Esophagus (tissue), 2 donors: Measurements from ENCODE around the gene CDK3. TPM values are rescaled to one million over a fixed set of nuclear protein-coding genes. Genes with fewer than 3 reads are reported as not detected.

Experiments used
- H3K27ac ChIP-seq, 2 donors: one replicate each; pipeline ENCODE4 v1.5.1; 2013; ENCODE audit warnings: low read depth in 2 of 2, mild to moderate bottlenecking in 2 of 2, inconsistent platforms in 1 of 2, low read length in 1 of 2, moderate library complexity in 1 of 2
- H3K27me3 ChIP-seq, 2 donors: one replicate each; pipeline ENCODE4 v1.6.1; 2013; ENCODE audit warnings: low read length in 2 of 2, control low read depth in 1 of 2, mild to moderate bottlenecking in 1 of 2; ENCODE audit not compliant: insufficient read depth in 2 of 2, control insufficient read depth in 1 of 2
- H3K36me3 ChIP-seq, 2 donors: one replicate each; pipeline ENCODE4 v1.6.1; 2013; ENCODE audit warnings: low read length in 1 of 2; ENCODE audit not compliant: control insufficient read depth in 2 of 2, insufficient read depth in 2 of 2
- H3K4me1 ChIP-seq, 2 donors: one replicate each; pipeline ENCODE4 v1.6.1; 2013; ENCODE audit warnings: low read length in 1 of 2; ENCODE audit not compliant: control insufficient read depth in 2 of 2, insufficient read depth in 2 of 2
- H3K4me3 ChIP-seq, 2 donors: one replicate each; pipeline ENCODE4 v1.5.1; 2013; ENCODE audit warnings: low read length in 2 of 2, mild to moderate bottlenecking in 2 of 2, low read depth in 1 of 2, moderate library complexity in 1 of 2
- H3K9me3 ChIP-seq, 2 donors: one replicate each; pipeline ENCODE4 v1.6.1; 2013; ENCODE audit warnings: mild to moderate bottlenecking in 2 of 2, low read depth in 1 of 2, low read length in 1 of 2, moderate library complexity in 1 of 2; ENCODE audit not compliant: control insufficient read depth in 2 of 2, insufficient read depth in 1 of 2
- WGBS, 2 donors: extraction: QIAGEN DNeasy Blood & Tissue Kit; methylation state at CpG; one replicate each; pipeline ENCODE4 v1.1.7; 2013; 5-methylcytosine and 5-hydroxymethylcytosine counted together
- polyA plus RNA-seq, 2 donors: library from polyadenylated mRNA; stranded (reverse); fragments of 200-250 nt; gene quantifications; one replicate each; pipeline ENCODE4 v1.2.3, GENCODE V29; 2013
- donor health status: healthy with polysubstance abuse.
- donor health status: Bipolar disorder and iron deficiency.

CDK3 gene
- polyA plus RNA-seq, 2 donors, result 6.5 to 16.2 TPM

DNA sequence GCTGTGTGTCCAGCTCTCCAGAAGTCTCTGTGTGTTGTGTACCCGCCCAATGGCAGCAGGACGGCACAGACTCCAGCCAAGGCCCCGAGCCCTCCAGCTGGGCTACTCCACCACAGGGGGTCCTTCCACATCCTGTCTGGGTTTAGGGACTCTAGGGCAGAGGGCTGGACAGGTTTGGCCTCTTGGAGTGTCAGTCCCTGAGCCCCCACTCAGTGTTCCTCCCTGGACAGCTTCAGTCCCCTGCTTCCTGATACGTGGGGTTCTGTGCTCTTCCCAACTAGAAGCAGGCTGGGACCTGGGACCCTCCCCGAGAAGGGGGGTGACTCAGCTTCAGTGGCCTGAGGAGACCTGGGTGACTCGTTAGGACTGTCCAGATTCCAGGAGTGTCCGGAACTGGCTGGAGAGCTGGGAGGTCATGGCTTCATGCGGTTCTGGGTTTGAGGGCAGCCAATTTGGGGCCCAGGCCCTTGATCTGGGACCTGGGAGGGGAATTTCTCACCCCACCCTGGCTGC lies 4.2 kb downstream of the CDK3 start:
- peaks cover 0 to 49% of the 10 kb centered on the region in 2 donors for H3K36me3 ChIP-seq
- H3K9me3 ChIP-seq, result no peaks in the 10 kb centered on the region
- no peaks in the 10 kb centered on the region for H3K4me1 ChIP-seq
- peak overlapping the region in 1 of 2 donors; percentile 29 for H3K27ac ChIP-seq
- no peaks in the 10 kb centered on the region for H3K27me3 ChIP-seq
- no peak overlapping the region for H3K4me3 ChIP-seq
- WGBS, 2 donors, result 71 to 82% methylated on average over 8 of the region's 8 CpGs

DNA sequence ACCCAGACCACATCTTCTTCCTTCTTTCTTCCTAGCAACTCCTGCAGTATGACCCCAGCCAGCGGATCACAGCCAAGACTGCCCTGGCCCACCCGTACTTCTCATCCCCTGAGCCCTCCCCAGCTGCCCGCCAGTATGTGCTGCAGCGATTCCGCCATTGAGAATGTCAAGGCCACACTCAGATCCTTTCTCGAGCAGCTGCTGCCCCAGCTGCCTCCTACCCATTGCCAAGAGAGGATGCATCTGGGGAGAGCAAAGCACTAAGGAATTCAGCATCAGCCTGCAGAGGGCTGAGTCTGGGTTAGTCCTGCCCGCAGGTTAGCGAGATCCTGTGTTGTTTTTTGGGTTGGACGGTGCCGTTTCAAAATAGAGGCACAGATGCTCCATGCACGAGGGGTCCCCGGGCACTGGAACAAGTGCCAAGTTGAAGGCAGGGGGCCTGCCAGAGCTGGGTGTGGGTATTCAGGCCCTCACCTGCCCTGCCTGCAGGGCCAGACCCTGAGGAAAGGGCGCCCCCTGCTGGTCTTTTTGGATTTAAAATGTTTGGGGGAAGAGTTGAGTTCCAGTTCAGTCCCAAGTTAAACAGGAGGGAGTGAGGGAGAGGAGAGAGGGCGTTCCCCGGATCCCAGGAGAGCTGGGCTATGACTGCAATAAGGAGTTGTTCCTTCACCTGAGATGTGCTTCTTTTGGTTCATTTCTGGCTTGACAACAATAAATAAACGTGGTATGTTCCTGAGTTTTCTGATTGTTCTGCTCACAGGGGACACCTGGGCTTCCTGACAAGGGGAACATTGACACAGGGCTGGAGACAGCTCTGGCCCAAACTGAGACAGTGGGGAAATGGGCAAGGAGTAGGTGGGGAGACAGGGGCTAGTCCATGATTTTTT lies 4.9 kb downstream of the CDK3 start:
- Histone ChIP-seq H3K27ac (peak overlapping the region in 1 of 2 donors; percentile 35), H3K4me1 (no peaks in the 10 kb centered on the region), H3K9me3 (no peaks in the 10 kb centered on the region), H3K27me3 (no peaks in the 10 kb centered on the region), H3K4me3 (no peak overlapping the region), H3K36me3 (peaks cover 3 to 55% of the 10 kb centered on the region in 2 donors)
- WGBS, 2 donors, result 44 to 48% methylated on average over 16 of the region's 16 CpGs

DNA sequence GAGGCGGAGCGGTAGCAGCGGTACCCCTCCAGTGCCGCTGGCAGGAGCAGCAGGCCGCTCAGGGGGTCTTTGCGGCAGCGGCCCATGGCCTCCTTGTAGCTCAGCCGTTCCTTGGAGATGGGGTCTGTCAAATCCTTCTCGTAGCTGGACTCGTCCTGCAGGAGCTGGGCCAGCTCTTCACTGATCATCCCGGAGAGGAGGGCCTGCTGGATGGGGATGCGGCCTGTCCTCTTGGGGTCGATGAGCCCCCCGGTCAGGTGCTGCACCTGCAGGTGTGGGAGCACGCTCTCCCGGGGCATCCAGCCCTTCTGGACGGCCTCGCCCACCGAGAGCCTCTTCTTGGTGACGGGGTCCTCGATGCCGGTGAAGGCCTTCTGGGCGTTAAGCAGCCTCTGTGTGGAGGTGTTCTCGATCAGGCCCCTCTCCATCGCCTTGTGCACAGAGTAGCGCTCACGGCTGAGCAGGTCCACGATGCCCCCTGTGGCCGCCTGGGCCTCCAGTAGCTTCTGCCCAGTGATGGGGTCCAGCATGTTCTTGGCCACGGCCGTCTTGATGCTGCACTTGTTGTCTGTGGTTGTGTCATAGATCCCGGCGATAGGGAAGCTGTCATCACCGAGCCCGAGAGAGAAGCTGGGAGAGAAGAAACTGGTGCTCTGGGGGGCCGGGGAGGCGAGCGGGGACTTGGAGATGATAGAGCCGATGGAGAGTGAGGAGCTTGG lies 6.6 kb downstream of the CDK3 start:
- no peaks in the 10 kb centered on the region for H3K27me3 ChIP-seq
- no peaks in the 10 kb centered on the region for H3K4me1 ChIP-seq
- H3K36me3 ChIP-seq, result peaks cover 4 to 57% of the 10 kb centered on the region in 2 donors
- 89 to 91% methylated on average over 39 of the region's 39 CpGs for WGBS, 2 donors
- H3K9me3 ChIP-seq, result no peaks in the 10 kb centered on the region
- H3K4me3 ChIP-seq, result no peak overlapping the region
- H3K27ac ChIP-seq, result no peak overlapping the region

DNA sequence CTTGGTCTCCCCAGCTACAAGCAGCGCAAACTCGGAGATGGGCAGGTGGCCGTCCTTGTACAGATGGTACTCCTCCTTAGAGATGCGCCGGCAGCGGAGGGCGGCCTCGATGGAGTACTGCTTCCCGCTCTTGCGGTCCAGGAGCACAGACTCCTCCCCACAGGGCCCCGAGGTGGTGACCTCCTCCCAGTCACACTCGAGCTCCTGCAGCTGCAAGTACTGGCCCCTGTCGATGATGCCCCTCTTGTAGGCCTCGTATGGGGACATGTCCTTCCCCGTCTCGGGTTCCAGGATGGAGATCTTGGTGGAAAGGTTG lies 7.2 kb downstream of the CDK3 start:
- Histone ChIP-seq H3K9me3 (no peaks in the 10 kb centered on the region), H3K27ac (no peak overlapping the region), H3K4me1 (no peaks in the 10 kb centered on the region), H3K27me3 (no peaks in the 10 kb centered on the region), H3K4me3 (no peak overlapping the region), H3K36me3 (peaks cover 4 to 56% of the 10 kb centered on the region in 2 donors)
- WGBS, 2 donors, result 82 to 84% methylated on average over 16 of the region's 16 CpGs

DNA sequence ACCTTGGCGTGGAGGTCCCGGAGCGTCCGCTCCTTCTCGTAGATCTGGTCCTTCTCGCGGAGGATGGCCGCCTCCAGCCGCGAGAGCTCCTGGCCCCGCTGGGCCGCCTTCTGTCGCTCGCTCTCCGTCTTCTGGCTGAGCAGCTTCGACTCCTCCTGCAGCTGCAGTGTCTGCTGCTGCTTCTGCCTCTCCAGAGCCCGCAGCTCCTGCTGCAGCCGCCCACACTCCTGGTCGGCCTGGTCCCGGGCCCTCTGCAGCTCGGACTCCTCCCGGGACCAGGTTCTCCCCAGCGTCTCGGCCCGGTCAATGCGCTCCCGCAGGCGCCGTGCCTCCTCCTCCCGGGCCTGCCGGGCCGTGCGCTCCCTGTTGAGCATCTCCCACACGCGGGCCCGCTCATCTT lies 7.6 kb downstream of the CDK3 start:
- 92 to 93% methylated on average over 32 to 36 of the region's 36 CpGs for WGBS, 2 donors
- Histone ChIP-seq H3K36me3 (peaks cover 4 to 57% of the 10 kb centered on the region in 2 donors), H3K27me3 (no peaks in the 10 kb centered on the region)

DNA sequence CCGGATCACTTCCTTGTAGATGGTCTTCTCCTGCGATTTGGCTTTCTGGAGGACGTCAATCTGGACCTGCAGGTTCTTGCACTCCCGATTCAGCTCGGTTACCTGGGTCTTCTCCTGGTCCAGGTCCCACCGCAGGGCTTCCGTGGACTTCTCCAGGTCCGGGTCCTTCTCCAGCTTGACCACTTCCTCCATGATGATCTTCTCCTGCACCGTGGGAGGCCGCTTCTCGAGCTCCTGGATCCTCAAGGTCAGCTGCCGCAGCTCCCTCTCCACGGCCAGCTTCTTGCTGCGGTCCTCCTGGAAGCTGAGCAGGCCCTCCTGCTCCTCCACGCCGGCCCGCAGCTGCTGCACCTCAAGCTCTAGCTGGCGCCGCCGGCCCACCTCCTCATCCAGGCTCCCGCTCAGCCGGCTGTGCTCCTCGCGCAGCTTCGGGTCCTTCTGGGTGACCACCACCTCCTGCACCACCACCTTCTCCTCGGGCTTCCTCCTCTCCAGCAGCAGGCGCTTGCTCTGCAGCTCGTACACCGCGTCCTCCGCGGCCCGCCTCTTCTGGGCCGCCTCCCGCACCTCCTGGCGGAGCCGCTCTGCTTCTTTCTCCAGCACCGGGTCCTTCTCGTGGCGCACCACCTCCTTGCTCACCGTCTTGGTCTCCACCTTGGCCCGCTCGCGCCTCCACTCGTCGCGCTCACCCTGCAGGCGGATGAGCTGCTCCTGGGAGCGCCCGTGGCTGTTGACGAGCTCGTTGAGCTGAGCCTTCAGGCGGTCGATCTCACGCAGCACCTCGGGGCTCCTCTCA lies 8.2 kb downstream of the CDK3 start:
- H3K9me3 ChIP-seq, result no peaks in the 10 kb centered on the region
- H3K27ac ChIP-seq, result no peak overlapping the region
- peaks cover 5 to 63% of the 10 kb centered on the region in 2 donors for H3K36me3 ChIP-seq
- 92 to 96% methylated on average over 56 of the region's 56 CpGs for WGBS, 2 donors
- no peaks in the 10 kb centered on the region for H3K27me3 ChIP-seq
- no peaks in the 10 kb centered on the region for H3K4me1 ChIP-seq
- H3K4me3 ChIP-seq, result no peak overlapping the region

More for the DNA sequence above, 7.6 kb downstream of the CDK3 start:
- Histone ChIP-seq H3K4me1 (no peaks in the 10 kb centered on the region), H3K4me3 (no peak overlapping the region), H3K27ac (no peak overlapping the region), H3K9me3 (no peaks in the 10 kb centered on the region)

DNA sequence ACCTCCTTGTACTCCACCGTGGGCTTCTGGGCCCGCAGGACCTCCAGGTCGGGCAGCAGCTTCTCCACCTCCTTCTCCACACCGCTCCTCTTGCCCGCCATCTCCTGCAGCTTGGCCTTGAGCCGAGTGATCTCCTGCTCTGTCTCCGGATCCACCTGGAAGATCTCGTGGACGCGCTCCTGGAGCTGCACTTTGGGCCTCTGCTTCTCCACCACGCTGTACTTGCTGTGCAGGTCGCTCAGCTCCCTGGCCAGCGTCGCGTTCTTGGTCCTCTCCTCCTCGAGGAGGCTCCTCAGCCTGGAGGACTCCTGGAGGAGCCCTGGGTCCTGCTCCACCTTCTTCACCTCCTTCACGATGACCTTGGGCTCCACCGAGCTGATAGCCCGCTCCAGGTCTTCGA lies 8.8 kb downstream of the CDK3 start:
- Histone ChIP-seq H3K4me3 (no peak overlapping the region), H3K36me3 (peaks cover 9 to 66% of the 10 kb centered on the region in 2 donors), H3K9me3 (no peaks in the 10 kb centered on the region), H3K4me1 (no peaks in the 10 kb centered on the region), H3K27me3 (no peaks in the 10 kb centered on the region), H3K27ac (no peak overlapping the region)
- 92 to 94% methylated on average over 20 of the region's 20 CpGs for WGBS, 2 donors

DNA sequence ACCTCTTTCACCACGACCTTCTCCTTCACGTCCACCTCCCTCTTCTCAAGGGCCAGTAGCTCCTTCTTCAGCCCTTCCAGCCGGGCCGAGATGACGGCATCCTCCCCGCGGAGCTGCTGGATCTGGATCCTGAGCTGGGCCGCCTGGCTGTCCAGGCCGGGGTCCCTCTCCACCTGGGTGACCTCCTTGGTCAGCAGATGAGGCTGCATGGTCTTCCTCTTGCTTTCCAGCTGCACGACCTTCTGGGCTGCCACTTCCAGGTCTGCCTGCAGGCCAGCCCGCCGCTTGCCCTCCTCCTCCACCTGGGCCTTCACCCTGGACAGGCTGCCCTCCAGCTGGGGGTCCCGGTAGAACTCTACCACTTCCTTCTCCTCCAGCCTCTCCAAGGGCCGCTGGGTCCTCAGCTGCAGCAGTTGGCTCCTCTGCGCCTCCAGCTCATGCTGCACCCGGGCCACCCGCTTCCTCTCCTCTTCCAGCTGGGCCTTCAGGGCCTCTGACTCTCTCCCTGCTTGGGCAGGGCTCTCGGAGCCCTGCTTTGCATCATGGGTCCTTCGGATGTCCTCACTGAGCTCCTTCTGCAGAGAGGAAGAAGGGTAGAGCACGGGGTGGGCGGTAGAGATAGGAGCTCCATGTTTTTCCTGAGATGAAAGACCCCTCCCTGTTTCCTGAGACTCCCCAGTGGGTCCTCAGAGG lies 9.5 kb downstream of the CDK3 start:
- H3K4me3 ChIP-seq, result no peak overlapping the region
- H3K27ac ChIP-seq, result no peak overlapping the region
- WGBS, 2 donors, result 87 to 89% methylated on average over 21 of the region's 21 CpGs
- peaks cover 9 to 67% of the 10 kb centered on the region in 2 donors for H3K36me3 ChIP-seq
- H3K27me3 ChIP-seq, result no peaks in the 10 kb centered on the region
- no peaks in the 10 kb centered on the region for H3K9me3 ChIP-seq
- H3K4me1 ChIP-seq, result peaks cover 4 to 7% of the 10 kb centered on the region in 2 donors

DNA sequence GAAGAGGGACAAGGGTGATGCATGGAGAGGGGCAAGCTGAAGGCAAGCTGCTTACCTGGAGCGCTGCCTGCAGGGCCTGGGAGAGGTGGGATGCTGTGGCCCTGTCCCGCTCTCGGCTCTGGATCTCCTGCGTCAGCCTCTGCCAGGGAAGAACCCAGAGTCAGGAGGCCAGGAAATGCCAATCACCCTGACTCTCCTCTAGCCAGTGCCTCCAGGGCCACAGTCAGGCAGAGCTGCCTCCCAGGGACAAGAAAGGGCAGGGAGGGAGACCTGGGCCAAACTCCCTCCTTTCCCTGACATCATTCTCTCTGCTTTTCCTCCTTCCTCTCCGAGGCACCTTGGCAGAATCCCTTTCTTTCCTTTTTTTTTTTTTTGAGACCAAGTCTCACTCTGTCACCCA lies 11.3 kb downstream of the CDK3 start:
- Histone ChIP-seq H3K9me3 (no peaks in the 10 kb centered on the region), H3K4me1 (peaks cover 4 to 7% of the 10 kb centered on the region in 2 donors), H3K4me3 (no peak overlapping the region), H3K27ac (no peak overlapping the region), H3K27me3 (no peaks in the 10 kb centered on the region), H3K36me3 (peaks cover 9 to 74% of the 10 kb centered on the region in 2 donors)
- 85% methylated on average over 5 of the region's 5 CpGs for WGBS, 2 donors
